ENCODE results near the gene CCDC88C.

Gene CCDC88C

DNA sequence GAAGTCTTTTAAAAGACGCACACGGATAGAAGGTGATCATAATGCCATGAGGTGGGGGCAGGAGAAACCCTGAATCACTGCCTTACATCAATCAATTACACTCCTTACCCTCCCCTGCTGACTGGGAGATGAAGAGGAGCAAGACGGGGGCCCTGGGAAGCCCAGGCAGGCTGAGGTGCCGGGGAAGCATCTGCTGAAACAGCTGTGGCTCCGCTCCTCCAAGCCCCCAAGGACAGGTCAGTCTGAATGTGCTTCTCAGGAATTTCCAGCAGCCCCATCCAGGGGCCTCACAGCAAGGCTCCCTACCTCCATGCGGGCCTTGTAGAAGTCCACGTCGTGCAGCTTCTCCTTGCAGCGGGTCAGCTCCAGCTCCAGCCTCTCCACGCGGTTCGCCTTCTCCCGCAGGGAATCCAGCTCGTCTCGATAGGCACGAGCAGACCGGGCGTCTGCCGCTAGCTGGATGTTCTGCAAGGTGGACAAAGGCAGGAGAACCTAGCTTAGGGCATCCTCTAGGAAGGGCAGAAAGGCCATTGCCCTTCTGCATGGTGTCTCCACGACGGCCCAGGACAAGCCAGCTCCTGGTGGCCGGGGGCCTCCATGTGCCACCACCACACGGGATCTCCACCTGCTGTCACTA is 79.8 kb downstream of the CCDC88C start:
- intact Hi-C loops (cut with DNase I): no loop called here
- peak in 15 of 42 donors; percentile 27 to 78 (median 59) for DNase-seq

DNA sequence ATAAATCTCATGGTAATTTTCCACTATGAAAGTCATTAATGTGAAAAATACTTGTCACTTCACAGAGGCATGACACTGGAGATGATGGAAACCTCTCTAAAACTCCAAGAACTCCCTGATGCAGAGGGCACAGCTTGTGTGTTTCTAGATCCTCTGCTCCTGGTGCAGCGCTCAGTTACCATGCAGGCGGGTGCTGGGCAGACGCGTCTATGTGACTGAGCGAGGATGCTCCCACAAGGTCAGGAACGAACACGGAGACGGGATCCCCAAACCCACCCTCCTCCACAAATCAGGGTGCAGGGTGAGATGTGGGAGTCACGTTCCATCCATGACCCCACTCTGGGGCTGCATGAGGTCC is 81.5 kb downstream of the CCDC88C start:
- DNase-seq: peak in 3 of 42 donors; percentile 31 to 67 (median 53)
- intact Hi-C loops (cut with DNase I): no loop called here

DNA sequence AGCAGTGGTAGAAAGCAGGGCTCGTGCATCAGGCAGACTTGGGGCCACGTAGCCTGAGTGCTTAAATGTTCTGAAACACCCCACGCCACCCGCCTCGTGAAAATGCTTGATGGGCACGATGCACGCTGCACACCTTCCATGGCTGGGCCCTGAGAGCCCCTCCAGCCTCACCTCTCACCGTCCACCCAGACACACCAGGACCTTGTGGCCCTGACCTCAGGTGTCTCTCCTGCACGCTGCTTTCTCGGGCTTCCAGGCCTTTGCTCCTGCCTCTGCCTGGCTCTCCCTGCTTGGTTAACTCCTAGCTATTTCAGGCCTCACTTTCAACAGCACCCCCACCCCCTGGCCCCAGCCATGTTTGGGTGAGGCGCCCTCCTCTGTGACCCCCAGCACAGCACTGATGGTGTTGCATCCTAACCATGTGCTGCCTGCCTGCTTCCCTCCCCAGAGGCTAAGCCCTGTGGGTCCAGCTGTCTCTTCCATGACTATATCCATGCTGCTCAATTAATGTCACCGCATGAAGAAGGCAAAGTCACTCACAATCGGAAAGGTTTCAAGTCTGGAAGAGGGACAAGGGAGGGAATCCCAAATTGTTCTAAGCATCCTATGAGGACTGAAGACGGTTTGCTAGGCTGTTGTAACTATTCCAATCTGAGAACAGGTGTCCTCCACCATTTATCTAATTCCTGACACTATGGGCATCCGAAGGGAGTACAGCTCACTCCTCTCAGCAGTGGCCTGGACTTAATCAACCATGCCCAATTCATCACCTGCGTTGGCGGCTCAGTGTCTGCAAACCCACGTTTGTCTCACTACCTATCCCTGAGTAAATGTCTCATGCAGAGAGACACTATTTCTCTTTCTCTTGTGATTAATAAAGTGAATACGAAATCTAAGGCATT is 82.2 kb downstream of the CCDC88C start:
- DNase-seq: no peak
- intact Hi-C loops (cut with DNase I): no loop called here

DNA sequence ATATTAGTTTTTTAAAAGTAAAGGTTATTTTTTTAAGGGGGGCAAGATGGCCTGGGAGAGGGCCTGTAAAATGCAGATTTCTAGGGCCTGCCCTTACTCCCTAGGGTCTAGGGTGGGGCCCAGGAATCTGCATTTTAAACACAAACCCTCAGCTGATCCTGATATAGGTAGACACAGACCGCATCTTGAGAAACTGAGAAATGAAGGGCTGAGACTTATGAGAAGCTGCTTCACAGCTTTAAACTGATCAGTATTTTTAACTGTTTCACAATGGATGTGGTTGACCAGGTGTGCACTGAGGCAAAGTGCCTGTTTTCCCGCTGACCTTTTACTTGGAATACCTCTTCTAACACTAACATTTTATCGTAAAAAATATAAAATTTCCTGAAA is 84.0 kb downstream of the CCDC88C start:
- DNase-seq: no peak
- intact Hi-C loops (cut with DNase I): no loop called here

DNA sequence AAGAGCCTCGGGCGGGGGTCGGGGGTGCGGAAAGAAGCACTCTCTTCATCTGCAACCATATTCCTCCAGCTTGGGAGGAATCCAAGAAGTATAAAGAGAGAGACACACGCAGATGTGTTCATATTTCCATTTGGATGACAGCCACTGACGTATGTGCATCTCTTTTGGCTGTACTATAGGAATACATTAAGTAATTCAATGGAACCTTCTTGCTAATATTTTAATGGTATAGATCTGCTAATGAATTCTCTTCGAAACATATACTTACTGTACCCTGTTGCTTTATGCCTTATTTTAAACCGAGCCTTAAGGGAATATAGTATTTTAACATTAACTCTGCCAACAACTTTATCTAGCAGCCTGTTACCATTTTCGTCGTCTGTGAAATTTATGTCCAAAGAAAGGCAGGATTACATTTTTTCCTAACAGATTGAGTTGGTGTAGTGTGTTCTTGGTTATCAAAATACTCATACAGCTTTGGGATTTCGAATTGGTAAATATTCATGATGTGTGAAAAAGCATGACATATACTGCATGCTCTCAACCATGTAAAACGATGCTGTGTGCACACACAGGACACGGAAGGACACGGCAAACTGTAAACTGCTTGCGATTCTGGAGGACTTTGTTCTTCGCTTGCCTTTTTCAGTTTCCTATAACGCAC is 84.5 kb downstream of the CCDC88C start:
- intact Hi-C loops (cut with DNase I): no loop called here
- no peak for DNase-seq

DNA sequence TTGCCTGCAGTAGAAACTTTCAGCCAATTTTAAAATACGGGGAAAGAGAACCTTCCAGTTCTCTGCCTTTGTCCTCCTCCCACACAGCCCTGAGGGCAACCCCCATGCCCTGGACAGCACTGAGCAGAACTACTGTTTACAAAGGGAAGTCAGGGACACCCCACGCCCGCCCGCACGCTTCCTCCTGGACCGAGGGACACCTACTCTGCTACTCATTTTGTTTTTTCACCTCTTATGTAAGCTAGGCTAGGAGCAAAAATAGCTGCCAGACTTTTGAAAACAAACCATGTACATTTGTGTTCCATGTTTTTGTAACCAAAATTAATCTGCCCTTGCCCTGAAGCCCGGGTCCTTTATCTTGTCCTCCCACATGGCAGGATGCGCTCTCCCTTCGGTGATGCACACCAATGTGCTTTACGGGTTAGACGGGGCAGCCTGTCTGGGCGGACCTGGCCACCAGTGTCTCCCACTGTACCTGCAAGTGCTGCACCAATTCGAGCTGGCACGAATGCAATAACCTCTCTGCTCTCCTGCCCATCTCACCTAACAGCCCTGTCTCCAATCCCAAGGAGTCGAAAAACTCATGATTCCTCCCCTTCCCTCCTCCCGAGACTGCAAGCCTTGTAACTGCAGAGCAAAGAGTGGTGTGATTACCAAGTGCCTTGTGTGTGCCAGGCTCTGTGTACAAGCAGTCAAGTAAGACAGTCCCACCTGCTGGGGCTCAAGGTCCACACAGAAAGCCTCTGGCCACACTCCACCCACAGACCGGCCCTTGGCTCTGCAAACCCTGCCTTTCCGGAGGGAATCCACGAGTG is 85.2 kb downstream of the CCDC88C start:
- no peak for DNase-seq

DNA sequence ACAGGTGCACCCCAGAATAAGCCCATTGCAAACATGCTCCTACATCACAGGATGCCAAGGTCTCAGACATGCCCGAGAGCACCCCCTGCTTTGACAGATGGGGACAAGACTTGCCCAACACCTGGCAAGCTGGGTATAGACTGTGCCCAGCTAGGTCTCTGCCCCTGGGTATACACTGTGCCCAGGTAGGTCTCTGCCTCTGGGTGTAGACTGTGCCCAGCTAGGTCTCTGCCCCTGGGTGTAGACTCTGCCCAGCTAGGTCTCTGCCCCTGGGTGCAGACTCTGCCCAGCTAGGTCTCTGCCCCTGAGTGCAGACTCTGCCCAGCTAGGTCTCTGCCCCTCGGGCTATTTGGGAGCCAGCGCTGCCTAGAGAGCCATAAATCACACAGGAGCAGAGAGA is 85.9 kb downstream of the CCDC88C start:
- intact Hi-C loops (cut with DNase I): no loop called here
- no peak for DNase-seq

More for the DNA sequence above, 85.2 kb downstream of the CCDC88C start:
- intact Hi-C loops (cut with DNase I): no loop called here

DNA sequence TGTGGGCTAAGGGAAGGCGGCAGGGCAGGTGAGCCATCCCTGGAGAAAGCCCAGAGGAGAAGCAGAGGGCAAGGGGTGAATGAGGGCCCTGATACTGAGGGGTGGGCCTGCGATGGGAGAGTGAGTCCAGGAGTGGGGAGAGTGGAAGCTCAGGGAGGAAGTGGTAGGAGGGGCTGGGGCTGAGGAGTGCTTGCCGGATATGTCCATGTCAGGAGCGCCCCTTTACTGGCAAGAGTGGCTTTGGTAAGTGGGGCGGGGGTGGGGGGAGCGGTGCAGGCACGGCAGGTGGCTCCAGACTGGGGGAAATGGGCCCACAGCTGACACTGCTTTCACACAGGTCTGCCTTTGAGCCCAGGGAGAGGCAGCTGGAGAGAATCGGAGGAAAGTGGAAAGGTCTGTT is 86.8 kb downstream of the CCDC88C start:
- intact Hi-C loops (cut with DNase I): no loop called here

DNA sequence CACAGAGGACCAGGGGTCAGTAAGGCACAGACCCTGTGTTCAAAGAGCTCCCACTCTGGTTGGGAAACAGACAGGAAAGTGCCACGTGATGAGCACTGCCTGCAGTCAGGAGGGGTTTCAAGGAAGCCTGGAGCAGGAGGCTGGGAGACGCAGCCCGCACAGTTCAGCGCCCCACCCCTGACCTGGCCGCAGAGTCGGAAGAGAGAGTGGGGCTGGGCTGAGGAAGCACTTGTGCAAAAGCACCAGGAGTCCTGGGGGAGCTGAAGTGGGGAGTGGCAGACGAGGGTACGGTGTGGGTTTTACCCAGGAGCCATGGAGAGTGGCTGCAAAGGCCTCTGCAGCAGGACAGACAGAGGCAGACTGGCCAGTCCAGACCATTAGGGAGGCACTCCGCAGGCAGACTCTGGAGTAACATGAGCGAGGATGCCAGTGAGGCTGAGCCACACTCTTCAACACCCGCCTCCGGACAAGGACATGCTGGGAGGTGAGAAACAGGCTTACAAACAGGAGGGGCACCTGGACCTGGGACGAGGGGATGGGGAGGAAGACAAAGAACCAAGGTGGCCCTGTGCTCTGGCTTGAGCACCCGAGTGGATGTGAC is 87.4 kb downstream of the CCDC88C start:
- intact Hi-C loops (cut with DNase I): no loop called here
- no peak for DNase-seq

More for the DNA sequence above, 86.8 kb downstream of the CCDC88C start:
- DNase-seq: no peak

DNA sequence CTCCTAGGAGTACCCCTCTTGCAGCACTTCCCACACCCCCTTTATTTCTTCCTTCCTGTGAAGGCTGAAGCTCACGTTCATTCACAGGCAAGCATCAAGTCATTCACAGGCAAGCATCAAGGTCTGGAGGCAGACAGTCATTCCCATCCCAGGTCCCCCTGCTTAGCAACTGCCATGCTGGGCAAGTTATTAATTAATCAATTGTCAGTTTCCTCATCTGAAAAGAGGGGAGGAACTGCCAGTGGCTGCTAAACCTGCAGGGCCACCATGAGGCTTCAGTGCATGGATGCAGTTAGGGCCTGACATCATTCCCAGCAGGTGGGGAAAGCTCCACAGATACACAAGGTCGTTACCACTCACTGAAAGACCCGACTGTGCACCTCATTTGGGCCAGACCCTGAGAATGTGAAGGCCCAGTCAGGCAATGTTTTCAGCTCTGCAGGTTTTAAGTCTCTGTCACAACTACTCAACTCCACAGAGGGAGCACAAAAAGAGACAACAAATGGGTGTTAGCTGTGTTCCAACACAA is 88.1 kb downstream of the CCDC88C start:
- intact Hi-C loops (cut with DNase I): no loop called here
- DNase-seq: no peak

DNA sequence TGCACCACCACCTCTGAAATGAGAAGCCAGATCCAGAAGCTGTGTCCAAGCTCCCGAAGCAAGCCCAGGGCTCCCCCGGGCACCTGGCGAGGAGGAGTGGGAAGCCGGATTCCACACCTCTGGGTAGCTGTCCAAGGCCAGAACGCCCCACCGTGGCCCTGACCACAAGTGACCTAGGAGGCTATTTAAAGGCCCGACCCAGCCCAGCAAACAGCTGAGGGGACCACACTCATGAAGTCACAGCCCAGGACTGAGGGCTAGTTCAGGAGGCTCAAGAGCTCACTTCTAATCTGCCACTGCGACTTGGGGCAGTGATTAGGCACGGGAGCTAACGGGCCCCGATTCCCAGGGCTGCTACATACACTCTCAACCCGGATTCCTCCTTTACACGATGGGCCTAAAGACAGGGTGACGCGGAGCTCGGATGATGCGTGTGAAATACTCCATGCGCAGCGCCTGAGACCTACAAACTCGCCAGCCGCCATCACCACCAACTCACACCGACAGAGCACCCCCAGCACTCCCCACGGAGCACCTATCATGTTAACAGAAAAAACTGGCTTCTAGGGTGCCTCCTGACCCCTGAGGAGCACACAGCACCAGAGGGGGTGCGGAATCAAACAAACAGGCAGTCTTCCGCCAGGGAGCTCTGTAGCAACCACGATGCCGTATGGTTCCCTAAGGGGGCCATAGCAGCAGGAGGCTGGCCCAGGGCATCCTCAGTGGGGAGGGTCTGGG is 89.1 kb downstream of the CCDC88C start:
- intact Hi-C loops (cut with DNase I): no loop called here
- DNase-seq: peak in 1 of 42 donors; percentile 10

DNA sequence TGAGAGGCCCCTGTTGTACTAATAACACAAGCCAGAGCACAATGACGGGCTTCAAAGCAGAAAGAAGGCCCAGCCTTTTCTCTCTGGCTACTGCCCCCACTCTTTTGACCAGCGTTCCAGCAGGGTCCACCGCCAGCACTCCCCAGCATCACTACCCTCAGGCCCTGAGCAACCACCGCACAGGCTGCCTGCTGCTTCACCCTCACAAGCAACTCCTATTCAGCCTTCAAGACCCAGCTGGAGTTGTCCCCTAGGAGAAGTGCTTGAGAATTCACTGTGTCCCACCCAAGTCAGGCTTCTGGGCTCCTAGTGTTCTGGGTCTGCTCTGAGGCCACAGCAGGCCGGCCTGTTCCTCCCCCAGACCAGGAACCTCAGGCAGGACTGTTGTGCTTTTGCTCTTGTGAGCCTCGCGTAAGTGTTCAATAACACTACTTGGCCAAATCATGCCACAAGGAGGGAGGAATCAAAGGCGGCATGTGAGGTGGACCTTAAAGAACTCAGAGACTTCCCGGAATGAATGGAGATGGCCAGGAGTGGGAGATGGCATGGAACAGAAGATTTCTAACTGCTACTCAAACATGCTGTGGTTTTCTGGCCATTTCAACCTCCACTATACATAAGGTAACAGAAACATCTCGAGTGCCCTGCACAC is 89.8 kb downstream of the CCDC88C start:
- intact Hi-C loops (cut with DNase I): no loop called here
- no peak for DNase-seq

DNA sequence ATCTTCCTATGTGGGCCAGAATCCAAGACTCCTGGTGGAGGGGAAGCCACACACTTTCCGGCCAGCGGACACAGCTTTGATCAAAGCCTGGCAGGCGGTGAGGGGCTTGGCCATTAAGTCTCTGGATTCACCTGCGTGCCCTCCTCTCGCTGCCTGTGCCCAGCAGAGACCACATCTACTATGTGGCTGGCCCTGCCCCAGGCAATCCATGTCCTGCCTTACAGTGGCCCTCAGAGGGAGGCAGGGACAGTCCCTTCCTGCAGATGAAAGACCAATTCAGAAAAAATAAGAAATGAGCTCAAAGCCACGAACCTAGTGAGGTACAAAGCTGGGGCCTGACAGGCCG is 90.4 kb downstream of the CCDC88C start:
- DNase-seq: no peak
- intact Hi-C loops (cut with DNase I): no loop called here

DNA sequence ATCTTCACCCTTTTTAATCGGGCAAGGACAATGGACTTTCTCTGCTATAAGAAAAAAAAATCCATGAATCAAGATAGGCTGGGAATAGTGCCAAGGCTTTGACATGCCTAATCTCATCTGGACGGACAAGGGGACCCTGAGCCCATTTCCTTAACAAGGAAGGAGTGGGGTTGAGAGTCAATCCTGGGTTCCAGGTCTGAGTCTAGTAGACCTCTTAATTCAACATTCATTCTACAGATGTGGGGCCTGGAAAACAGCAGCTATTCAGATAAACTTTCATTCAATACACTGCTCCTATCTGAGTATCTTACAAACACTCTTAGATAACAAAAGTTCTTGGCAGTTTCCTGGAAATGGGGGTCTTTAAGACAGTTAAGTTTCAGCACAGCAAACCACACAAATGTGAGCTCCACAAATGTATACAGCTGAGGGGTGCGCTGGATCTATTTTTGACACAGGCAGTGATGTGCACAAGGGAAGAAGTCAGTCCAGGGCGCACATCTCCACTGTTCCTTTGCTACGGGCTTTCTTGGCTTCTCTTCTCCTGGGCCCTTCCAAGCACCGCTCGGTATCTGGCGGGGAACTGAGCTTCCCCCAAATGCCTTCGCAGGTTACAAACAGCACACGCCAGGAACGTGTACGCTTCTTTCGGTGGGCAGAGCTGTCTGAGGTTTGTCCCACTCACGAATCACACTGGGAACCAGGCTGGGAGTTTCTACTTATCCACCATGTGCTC is 90.9 kb downstream of the CCDC88C start:
- intact Hi-C loops (cut with DNase I): no loop called here
- DNase-seq: no peak

DNA sequence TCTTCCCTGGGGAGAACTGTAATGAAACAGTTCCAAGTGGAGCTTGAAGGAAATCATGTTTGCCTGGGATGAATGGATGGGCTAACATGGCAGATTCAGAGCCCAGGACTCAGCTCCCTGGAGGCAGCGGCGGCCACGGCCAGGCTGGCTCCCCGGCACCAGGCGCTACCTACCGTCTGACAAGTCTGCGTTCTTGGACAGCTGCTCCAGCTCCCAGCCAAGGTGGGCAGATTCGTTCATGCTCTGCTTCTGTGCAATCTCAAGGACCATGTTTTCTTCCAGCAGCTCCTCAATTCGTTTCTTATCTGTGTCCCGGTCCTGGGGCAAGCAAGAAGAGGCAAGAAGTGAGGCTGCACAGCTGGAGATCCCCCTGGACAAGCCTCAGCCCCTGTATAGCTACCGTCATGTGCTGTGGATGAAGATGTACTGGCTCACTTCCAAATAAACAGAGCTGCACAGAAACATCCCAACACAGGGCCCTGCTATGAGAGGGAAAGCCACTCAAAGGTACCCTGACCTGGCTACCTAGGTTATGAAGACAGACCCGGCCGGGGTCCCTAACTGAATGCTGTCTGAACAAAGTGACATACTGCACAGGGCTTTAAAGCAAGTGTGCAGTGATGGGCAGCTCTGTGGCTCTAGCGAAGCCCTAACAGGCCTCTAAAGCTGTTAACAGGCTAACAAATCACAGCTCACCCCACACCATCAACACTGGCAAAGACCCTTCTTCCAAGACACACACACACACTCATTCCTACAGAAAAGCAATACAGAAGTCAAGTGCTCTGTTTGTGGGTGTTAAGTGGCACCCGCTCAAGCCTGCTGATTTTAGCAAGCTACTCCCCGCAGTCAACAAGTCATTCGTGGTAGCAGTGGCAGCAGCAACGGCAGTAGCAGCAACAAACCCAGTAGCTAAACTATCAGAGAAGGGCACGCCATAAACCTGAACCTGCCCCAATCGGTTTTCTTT is 92.7 kb downstream of the CCDC88C start:
- DNase-seq: peak in 23 of 42 donors; percentile 27 to 90 (median 63)
- intact Hi-C loops (cut with DNase I): no loop called here

Measured in head of caudate nucleus (tissue), 42 donors.